BE2C (cell line): ENCODE results near the gene VPS8.

ENCODE experiments used
- DNase-seq: peaks from one replicate; pipeline ENCODE4 v3.0.0-alpha.2; 2020
- H3K27me3 ChIP-seq: fragments of 250-450 bp; sonication (Bioruptor Pico); 2 replicates; pipeline ENCODE4 v1.5.1; 2020; ENCODE audit warnings: mild to moderate bottlenecking
- H3K36me3 ChIP-seq: fragments of 250-450 bp; sonication (Bioruptor Pico); 2 replicates; pipeline ENCODE4 v1.5.1; 2020; ENCODE audit warnings: mild to moderate bottlenecking
- H3K4me1 ChIP-seq: fragments of 250-450 bp; sonication (Bioruptor Pico); 2 replicates; pipeline ENCODE4 v1.5.1; 2020
- H3K4me3 ChIP-seq: 2 replicates; pipeline ENCODE4 v1.5.1; 2011; ENCODE audit warnings: low read depth, low read length
- H3K9me3 ChIP-seq: fragments of 250-450 bp; sonication (Bioruptor Pico); 2 replicates; pipeline ENCODE4 v1.5.1; 2020
- TF ChIP-seq, protein P1 (sequence below): IDR thresholded peaks from 2 replicates; pipeline ENCODE4 v1.5.1; 2012; ENCODE audit warnings: mild to moderate bottlenecking, low read depth, low read length

The VPS8 gene

DNA sequence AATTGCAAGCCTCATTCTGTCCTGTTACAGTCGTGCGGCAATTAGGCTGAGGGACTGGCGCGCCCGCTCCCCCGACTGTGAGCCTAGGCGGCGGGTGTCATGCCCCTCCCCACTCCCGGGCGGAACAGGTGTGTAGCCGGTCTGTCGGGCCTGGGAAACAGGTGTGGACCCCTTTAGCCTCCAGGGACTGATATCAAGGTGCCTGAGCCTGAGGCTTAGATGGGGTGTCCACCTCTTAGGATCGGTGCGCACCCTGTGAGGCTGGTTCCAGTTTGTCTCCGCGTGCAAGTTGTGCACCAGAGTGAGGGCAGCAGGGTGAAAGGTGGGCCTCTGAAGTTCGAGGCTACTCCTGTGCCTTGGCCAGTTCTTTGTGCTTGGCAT is 686 bp downstream of the VPS8 start:
- Histone ChIP-seq H3K27me3 (no peaks in the 10 kb centered on the region), H3K4me3 (peak overlapping the region; percentile 97), H3K36me3 (no peaks in the 10 kb centered on the region), H3K4me1 (no peaks in the 10 kb centered on the region), H3K9me3 (no peaks in the 10 kb centered on the region)
- no peak for DNase-seq
- TF ChIP-seq, protein P1, sequence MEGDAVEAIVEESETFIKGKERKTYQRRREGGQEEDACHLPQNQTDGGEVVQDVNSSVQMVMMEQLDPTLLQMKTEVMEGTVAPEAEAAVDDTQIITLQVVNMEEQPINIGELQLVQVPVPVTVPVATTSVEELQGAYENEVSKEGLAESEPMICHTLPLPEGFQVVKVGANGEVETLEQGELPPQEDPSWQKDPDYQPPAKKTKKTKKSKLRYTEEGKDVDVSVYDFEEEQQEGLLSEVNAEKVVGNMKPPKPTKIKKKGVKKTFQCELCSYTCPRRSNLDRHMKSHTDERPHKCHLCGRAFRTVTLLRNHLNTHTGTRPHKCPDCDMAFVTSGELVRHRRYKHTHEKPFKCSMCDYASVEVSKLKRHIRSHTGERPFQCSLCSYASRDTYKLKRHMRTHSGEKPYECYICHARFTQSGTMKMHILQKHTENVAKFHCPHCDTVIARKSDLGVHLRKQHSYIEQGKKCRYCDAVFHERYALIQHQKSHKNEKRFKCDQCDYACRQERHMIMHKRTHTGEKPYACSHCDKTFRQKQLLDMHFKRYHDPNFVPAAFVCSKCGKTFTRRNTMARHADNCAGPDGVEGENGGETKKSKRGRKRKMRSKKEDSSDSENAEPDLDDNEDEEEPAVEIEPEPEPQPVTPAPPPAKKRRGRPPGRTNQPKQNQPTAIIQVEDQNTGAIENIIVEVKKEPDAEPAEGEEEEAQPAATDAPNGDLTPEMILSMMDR: no peak

DNA sequence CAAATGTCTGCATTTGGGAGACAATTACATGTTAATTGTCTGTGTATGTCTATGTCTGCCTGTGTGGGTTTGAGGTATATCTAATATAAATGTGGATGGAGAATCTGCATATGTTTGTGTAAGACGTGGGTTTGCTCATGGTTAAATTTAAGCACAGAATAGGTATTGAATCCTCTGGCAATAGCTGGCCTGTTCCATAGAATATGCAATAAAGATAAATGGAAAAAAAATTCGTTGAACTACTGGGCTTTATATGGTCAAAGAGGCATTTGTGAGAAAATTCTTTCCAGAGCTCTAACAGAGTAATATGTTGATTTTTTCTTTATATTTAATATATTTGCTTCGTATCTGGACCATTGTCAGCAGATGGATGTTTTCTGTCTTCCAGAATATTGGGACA is 1.4 kb downstream of the VPS8 start:
- Histone ChIP-seq H3K27me3 (no peaks in the 10 kb centered on the region), H3K4me1 (no peaks in the 10 kb centered on the region), H3K36me3 (no peaks in the 10 kb centered on the region), H3K9me3 (no peaks in the 10 kb centered on the region), H3K4me3 (no peak overlapping the region)
- TF ChIP-seq, protein P1: no peak
- no peak for DNase-seq

DNA sequence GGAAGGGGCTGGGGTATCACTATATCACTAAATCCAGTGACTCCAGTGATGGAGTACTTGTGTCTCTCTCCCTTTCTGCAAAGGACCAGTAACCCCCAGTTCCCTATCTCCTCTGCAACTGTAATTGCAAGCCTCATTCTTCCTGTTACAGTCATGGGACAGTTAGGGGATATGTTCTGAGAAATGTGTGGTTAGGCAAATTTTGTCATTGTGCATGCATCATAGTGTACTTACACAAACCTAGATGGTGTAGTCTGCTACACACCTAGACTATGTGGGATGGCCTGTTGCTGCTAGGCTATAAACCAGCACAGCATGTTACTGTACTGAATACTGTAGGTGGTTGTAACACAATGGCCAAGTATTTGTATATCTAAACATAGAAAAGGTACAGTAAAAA is 2.2 kb downstream of the VPS8 start:
- Histone ChIP-seq H3K4me3 (no peak overlapping the region), H3K9me3 (no peaks in the 10 kb centered on the region), H3K36me3 (no peaks in the 10 kb centered on the region), H3K27me3 (no peaks in the 10 kb centered on the region), H3K4me1 (no peaks in the 10 kb centered on the region)
- TF ChIP-seq, protein P1: no peak
- no peak for DNase-seq

DNA sequence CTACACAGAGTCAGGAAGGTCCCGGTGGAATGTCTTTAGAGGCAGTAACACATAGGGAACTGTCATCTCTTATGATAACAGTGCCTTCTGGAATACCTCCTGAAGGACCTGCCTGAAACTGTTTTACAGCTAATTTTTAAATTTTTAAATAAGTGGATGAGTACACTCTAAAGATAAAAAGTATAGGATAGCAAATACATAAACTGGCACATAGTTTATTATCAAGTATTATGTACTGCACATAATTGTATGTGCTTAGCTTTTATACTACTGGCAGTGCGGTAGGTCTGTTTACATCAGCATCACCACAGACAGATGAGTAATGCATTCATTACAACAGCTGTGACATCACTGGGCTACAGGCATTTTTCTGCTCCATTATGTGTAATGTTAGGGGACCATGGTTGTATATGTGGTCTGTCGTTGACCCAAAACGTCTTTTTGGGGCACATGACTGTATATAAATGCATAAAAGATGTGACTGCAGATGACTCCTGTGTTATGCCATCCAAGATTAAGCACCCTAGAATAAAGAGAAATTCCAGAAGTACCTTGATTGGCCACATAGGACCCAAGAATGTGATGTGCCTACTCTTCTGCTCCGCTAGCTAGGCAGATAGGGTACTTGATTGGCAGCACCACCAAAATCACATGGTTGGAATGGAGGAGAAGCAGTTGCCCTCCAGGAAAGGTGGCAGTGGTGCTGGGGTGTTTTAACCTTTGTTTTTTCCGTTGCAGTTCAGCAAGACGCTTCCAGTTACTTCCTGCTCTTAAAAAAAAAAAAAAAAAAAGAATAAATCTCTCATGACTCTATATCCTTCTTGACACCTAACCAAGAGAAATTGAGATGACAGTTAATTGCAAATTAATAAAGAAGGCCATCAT is 3.3 kb downstream of the VPS8 start:
- Histone ChIP-seq H3K4me3 (no peak overlapping the region), H3K4me1 (no peaks in the 10 kb centered on the region), H3K27me3 (no peaks in the 10 kb centered on the region), H3K36me3 (no peaks in the 10 kb centered on the region), H3K9me3 (no peaks in the 10 kb centered on the region)
- TF ChIP-seq, protein P1: no peak
- no peak for DNase-seq

DNA sequence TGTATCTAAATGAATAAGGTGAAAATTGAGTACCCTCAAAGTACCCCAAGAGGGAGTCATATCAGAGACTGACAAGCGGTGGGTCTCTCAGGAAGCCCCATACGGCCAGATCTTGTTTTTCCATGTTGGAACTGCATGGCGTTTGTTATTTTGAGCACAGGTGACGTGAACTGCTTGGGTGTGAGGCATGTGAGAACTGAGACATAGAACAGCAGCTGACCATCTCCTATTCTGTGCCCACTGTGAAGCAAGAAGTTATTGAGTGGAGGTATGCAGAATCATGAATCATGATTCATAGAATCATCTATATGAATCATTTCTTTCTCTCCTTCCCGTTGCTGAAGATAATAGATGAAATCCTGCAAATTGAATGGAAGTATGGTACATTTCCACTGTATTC is 4.6 kb downstream of the VPS8 start:
- H3K9me3 ChIP-seq: no peaks in the 10 kb centered on the region
- H3K36me3 ChIP-seq: no peaks in the 10 kb centered on the region
- no peaks in the 10 kb centered on the region for H3K27me3 ChIP-seq
- no peak for DNase-seq
- H3K4me3 ChIP-seq: no peak overlapping the region
- H3K4me1 ChIP-seq: no peaks in the 10 kb centered on the region
- TF ChIP-seq, protein P1: no peak

DNA sequence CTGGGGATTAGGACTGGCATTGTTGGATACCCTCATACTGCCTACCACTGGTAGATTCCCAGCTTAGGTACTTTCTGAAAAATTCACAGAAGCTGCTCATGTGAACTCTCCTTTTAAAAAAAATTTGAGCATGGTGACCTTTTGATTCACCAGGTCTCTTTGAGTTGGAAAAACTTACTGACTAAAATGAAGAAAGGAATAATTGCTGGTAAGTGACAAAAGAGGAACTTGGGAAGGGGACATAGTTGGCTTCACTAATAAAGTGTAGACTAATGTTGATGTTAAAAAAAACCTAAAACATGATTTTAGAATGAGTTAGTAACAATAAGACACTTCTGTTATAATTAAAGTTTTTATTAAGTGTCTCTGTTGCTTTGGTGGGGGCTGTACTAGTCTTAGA is 8.6 kb downstream of the VPS8 start:
- TF ChIP-seq, protein P1: no peak
- no peak for DNase-seq
- H3K9me3 ChIP-seq: no peaks in the 10 kb centered on the region
- no peaks in the 10 kb centered on the region for H3K4me1 ChIP-seq
- H3K36me3 ChIP-seq: no peaks in the 10 kb centered on the region
- no peak overlapping the region for H3K4me3 ChIP-seq
- no peaks in the 10 kb centered on the region for H3K27me3 ChIP-seq
